ENCODE data around the gene STAB2. TPM values are rescaled to one million over a fixed set of nuclear protein-coding genes. Genes with fewer than 3 reads are reported as not detected.

STAB2 gene
- total and polyA plus RNA-seq, 3 donors from 2014 or later = 1.7 to 15.8 (median 2.7) TPM

DNA sequence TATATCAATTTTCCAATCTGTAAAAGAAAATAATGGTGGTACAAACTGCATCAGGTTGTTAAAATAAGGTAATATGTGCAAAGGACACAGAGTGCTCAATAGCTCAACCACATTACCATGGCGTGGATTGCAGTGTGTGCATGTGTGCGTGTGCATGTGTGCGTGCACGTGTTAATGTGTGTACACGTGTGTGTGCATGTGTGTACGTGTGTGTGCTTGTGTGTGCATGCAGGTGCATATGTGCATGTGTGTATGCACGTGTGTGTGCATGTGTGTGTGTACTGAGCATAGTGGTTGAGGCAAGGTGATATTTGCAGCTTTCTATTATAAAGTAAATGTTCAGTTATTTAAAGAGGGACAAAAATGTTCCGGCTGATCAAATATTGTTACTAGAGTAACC, 138.3 kb downstream of the STAB2 start:
- TF ChIP-seq POLR2A (IDR thresholded peaks at IDR 0.05) (no peak), CTCF (IDR thresholded peaks at IDR 0.05) (no peak)
- H3K9me3 ChIP-seq = no peaks in the 10 kb centered on the region
- H3K4me3 ChIP-seq = no peak overlapping the region
- WGBS, 2 donors = 91 to 94% methylated on average over 8 of the region's 8 CpGs
- DNase-seq = no peak
- intact Hi-C loops (cut with DNase I; ENCODE audit: low total_unique reads) = no loop called here
- H3K27ac ChIP-seq = no peak overlapping the region
- H3K4me1 ChIP-seq = no peaks in the 10 kb centered on the region
- no peaks in the 10 kb centered on the region for H3K36me3 ChIP-seq (ENCODE audit: low read depth, missing control alignments)
- H3K27me3 ChIP-seq = no peaks in the 10 kb centered on the region

- H3K36me3 ChIP-seq (ENCODE audit: low read depth, missing control alignments) = no peaks in the 10 kb centered on the region
- no peak for DNase-seq
- no peak for TF ChIP-seq POLR2A (IDR thresholded peaks at IDR 0.05)
- TF ChIP-seq CTCF (IDR thresholded peaks at IDR 0.05) = no peak
- no peaks in the 10 kb centered on the region for H3K27me3 ChIP-seq
- H3K27ac ChIP-seq = no peak overlapping the region
- intact Hi-C loops (cut with DNase I; ENCODE audit: low total_unique reads) = no loop called here
- no peaks in the 10 kb centered on the region for H3K4me1 ChIP-seq
- H3K4me3 ChIP-seq = no peak overlapping the region
- WGBS, 2 donors = 69 to 85% methylated on average over 3 of the region's 3 CpGs
- no peaks in the 10 kb centered on the region for H3K9me3 ChIP-seq
Measured at GRCh38 chr12:103727638-103728037, 140.6 kb downstream of the STAB2 start.

- Histone ChIP-seq H3K9me3 (no peaks in the 10 kb centered on the region), H3K27ac (no peak overlapping the region), H3K4me1 (no peaks in the 10 kb centered on the region), H3K27me3 (no peaks in the 10 kb centered on the region), H3K4me3 (no peak overlapping the region), H3K36me3 (ENCODE audit: low read depth, missing control alignments) (no peaks in the 10 kb centered on the region)
- no peak for TF ChIP-seq CTCF (IDR thresholded peaks at IDR 0.05)
- TF ChIP-seq POLR2A (IDR thresholded peaks at IDR 0.05) = no peak
- intact Hi-C loops (cut with DNase I; ENCODE audit: low total_unique reads) = no loop called here
- no peak for DNase-seq
- 73 to 85% methylated on average over 4 of the region's 4 CpGs for WGBS, 2 donors
Measured at GRCh38 chr12:103728323-103728722, 141.2 kb downstream of the STAB2 start.

GRCh38 chr12:103729499-103729898, 142.4 kb downstream of the STAB2 start:
- 50 to 56% methylated on average over 1 of the region's 1 CpG for WGBS, 2 donors
- Histone ChIP-seq H3K27ac (no peak overlapping the region), H3K4me1 (no peaks in the 10 kb centered on the region), H3K27me3 (no peaks in the 10 kb centered on the region), H3K4me3 (no peak overlapping the region), H3K36me3 (ENCODE audit: low read depth, missing control alignments) (no peaks in the 10 kb centered on the region), H3K9me3 (no peaks in the 10 kb centered on the region)
- intact Hi-C loops (cut with DNase I; ENCODE audit: low total_unique reads) = no loop called here
- no peak for TF ChIP-seq CTCF (IDR thresholded peaks at IDR 0.05)
- no peak for TF ChIP-seq POLR2A (IDR thresholded peaks at IDR 0.05)
- DNase-seq = no peak

GRCh38 chr12:103731539-103731938, 144.5 kb downstream of the STAB2 start:
- intact Hi-C loops (cut with DNase I; ENCODE audit: low total_unique reads) = no loop called here
- no peaks in the 10 kb centered on the region for H3K27me3 ChIP-seq
- H3K4me1 ChIP-seq = no peaks in the 10 kb centered on the region
- no peaks in the 10 kb centered on the region for H3K36me3 ChIP-seq (ENCODE audit: low read depth, missing control alignments)
- H3K27ac ChIP-seq = no peak overlapping the region
- WGBS, 2 donors = 87 to 92% methylated on average over 1 of the region's 1 CpG
- H3K4me3 ChIP-seq = no peak overlapping the region
- TF ChIP-seq POLR2A (IDR thresholded peaks at IDR 0.05) (no peak), CTCF (IDR thresholded peaks at IDR 0.05) (no peak)
- no peaks in the 10 kb centered on the region for H3K9me3 ChIP-seq
- no peak for DNase-seq
